GM19467 (cell line): ENCODE measurements around the gene GABBR2.

Experiments
- ATAC-seq: cut with Tn5 transposase; IDR thresholded peaks from one replicate; pipeline ENCODE4 v1.9.1; 2021; ENCODE audit warnings: mild to moderate bottlenecking, moderate library complexity; ENCODE audit not compliant: unreplicated experiment

The GABBR2 gene

DNA sequence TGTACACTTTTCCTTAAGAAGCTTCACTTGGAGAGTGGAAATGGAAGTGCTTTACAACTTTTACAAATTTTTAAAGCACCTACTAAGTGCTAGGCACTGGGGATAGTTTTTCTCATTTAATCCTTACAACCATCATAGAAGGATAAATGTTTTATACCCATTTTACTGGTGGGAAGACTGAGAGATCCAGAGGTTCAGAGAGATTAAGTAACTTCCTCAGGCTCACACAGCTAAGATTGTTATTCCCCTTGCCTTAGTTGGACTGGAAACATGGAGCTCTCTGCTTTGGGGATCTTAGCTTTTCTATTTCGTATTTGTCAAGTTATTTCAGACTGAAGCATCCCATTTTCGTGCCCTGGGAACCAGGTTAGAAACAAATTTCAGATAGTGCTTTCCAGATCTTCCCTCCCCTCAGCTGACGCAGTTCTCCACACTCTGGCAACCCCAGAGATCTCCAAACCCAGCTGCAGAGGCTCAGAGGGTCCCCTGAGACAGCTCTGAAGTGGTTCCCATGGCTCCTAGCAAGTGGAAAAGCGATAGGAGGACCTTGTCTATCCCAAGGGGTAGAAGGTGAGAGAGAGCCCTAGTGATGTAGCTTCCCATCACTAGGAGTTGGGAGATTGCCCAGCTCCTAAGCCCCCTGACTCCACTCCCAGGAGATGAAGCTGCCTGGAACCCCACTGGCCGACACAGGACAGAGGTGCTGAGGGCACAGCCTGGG is 16.2 kb upstream of the GABBR2 start:
- no peak for ATAC-seq

- no peak for ATAC-seq
These were observed 12.9 kb upstream of the GABBR2 start for GRCh38 chr9:98721643-98722042.

- ATAC-seq: no peak
These were observed 11.7 kb upstream of the GABBR2 start for GRCh38 chr9:98720402-98720801.

DNA sequence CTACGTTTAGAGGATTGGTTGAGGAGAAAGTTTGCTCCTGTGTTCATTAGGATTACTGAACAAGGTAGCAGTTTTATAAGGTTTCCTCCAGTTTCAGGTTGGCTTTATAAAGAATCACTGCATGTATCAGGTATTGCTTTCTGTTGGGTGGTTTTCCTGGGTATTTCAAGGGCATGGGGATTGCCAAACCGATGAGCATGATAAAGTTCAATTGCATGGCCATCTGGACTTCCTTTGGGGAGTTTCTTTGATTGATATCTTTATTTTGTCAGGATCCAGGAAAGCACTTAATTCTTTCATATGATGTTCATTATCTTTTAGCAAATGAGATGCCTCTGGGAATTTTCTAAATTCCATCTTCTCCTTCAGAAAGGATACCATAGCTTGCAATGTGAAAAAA is 10.3 kb upstream of the GABBR2 start:
- no peak for ATAC-seq

DNA sequence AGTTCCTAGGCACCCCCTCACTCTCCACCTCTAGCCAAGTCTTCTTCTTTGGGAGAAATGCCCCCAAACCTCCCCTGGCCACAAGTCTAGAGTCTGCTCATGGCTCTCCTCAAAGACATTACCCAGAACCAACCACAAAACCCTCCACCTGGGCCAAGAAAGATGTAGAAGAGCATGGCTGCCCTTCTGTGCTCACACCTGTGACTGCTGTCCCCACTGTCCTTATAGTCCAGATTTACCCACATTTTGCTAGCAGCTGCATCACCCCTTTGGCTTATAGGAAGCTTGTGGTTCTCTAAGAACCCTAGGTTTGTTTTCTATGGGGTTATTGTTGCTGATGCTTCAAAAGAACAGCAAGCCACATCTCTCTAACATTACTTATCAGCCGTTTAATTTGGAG is 6.1 kb upstream of the GABBR2 start:
- ATAC-seq: no peak

- ATAC-seq: no peak
These were observed 4.3 kb upstream of the GABBR2 start for GRCh38 chr9:98712987-98713386.

GRCh38 chr9:98709968-98710965 is 1.5 kb upstream of the GABBR2 start:
- no peak for ATAC-seq

DNA sequence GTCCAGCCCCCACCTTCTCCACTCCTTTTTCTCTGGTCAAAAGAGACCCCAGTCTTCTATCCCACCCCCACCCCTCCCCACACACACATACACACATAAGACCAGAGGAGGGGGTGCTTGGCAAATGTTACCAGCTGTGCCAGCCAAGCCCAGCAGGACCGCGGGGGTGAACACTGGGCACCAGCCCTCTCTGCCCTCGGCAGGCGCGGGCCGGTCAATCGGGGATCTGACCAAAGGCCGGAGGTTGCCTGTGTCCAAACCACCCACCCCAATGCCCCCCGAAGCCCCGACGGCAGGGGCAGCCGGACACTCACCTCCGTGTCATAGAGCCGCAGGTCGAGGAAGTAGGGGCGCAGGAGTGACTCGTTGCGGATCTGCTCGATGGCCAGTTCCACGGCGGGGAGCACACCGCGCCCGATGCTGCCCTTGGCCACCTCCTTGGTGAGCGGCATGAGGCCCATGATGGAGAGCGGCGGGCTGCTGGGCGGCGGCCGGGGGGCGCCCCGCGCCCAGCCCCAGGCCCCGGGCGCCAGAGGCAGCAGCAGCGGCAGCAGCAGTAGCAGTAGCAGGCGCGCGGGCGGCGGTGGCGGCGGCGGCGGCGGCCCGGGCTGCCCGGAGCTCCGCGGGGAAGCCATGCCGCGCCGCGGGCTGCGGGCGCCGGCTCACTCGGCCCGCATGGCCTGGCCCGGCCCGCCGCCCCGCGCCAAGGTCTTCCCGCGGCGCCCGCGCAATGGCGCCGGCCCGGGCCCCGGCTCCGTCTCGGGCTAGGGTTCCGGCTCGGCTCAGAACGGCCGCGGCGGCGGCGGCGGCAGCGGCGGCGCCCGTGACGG is 417 bp downstream of the GABBR2 start:
- ATAC-seq: no peak

- no peak for ATAC-seq
These were observed 1.3 kb downstream of the GABBR2 start for GRCh38 chr9:98707166-98708102.

GRCh38 chr9:98706651-98707165 is 2.0 kb downstream of the GABBR2 start:
- no peak for ATAC-seq

GRCh38 chr9:98702835-98703380 is 5.8 kb downstream of the GABBR2 start:
- ATAC-seq: no peak

DNA sequence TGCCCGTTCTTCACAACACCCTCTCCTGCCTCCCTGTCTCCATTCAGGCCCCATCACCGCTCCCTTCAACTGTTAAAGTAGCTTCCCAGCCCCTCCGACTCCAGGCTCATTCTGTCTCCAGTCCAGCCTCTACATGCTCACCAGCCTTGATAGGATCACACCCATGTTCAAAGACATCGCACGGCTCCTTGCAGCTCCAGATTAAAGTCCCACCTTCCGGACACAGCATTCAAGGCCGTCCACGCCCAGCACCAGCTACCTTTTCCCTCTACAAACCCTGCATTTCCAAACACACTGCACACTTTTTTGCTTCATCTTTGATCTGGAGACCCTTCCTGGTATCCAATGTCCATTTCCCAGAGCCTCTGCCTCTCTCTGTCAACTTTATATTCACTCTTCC is 6.4 kb downstream of the GABBR2 start:
- no peak for ATAC-seq

DNA sequence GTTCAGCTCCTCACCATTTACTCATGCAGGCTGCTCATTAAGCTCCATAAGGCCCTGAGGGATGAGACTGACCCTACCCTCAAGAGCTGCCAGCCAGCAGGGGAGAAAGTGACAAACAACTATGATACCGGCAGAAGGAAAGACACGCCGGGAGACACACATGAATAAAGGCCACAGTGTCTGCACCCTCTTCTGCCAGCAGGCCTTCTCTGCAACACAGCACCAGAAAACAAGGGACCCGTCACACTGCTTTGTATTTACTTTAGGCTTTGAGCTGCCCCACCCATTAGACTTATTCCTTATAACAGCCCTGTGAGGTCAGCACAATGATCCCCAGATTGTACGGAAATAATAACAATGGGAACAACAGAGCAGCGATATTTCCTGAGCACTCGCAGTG is 7.2 kb downstream of the GABBR2 start:
- no peak for ATAC-seq

DNA sequence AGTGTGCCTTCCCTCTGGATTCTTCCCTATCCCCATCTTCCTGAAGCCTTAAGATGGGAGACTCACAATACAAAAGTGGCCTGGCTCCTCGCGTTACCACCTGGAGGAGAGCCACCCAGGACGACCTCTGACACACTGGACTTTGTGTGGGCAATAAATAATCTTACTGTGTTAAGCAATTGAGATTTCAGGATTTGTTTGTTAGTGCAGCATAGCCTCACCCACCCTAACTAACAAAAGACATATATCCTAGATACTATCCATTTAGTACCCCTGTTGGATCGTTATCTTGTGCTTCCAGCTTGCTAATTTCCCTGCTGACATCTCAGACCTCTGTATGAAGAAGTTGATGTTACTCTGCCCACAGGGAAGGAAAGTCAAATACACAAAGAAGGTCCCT is 7.9 kb downstream of the GABBR2 start:
- ATAC-seq: no peak

DNA sequence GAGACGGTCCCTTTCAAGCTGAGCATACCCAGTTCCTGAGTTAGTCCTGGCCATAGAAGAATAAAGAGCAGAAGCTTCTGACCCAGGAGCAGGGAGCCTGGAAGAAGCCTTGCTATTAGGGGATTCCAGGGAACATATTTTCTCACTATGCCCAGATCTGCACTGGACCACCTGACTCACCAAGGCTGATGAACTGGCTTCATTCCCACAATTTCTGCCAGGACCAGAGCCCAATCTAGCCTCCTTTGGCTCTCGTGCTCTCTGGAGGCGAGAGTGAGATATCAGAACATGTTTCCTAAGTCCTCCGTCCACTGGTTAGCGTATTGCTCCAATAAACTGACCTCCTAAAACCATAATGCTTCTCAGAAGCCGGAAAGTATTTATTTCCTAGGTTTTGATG is 9.9 kb downstream of the GABBR2 start:
- no peak for ATAC-seq

- ATAC-seq: no peak
These were observed 13.8 kb downstream of the GABBR2 start for GRCh38 chr9:98694943-98695342.

DNA sequence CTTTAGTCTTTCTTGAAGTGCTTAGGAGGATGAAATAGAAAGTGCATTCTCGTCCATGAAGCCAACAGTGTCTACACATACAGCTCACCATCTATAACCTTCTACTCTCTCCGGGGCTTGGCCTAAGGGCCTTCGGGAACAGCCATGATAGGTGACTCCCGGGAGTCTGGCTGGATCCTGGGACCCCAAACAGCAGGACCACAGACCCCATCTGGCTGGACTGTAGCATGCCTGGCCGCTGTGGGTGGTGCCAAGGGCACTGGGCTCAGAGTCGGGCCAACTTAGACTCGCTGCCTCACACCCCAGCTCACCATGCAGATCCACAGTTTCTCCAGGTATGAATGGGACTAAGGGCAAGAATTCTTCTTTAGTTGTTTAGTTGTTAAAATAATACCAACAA is 16.3 kb downstream of the GABBR2 start:
- ATAC-seq: no peak

GRCh38 chr9:98691890-98692289 is 16.8 kb downstream of the GABBR2 start:
- no peak for ATAC-seq

- no peak for ATAC-seq
These were observed 18.0 kb downstream of the GABBR2 start for GRCh38 chr9:98690686-98691085.
